GM21528 (cell line): ENCODE results near the gene ABLIM3.

Source experiments
- ATAC-seq: cut with Tn5 transposase; IDR thresholded peaks from one replicate; pipeline ENCODE4 v1.9.1; 2021; ENCODE audit warnings: mild to moderate bottlenecking, moderate library complexity; ENCODE audit not compliant: unreplicated experiment, low FRiP score

ABLIM3 gene

GRCh38 chr5:149277801-149278200 lies 136.5 kb downstream of the ABLIM3 start:
- ATAC-seq = no peak

GRCh38 chr5:149278451-149279210 lies 137.3 kb downstream of the ABLIM3 start:
- ATAC-seq = no peak

- no peak for ATAC-seq
Measured at GRCh38 chr5:149279661-149280060, 138.4 kb downstream of the ABLIM3 start.

- no peak for ATAC-seq
Measured at GRCh38 chr5:149280124-149280523, 138.8 kb downstream of the ABLIM3 start.

- no peak for ATAC-seq
Measured at GRCh38 chr5:149280802-149281201, 139.5 kb downstream of the ABLIM3 start.

- no peak for ATAC-seq
Measured at GRCh38 chr5:149282027-149282965, 141.0 kb downstream of the ABLIM3 start.

GRCh38 chr5:149282966-149283332 lies 141.7 kb downstream of the ABLIM3 start:
- ATAC-seq = no peak

- no peak for ATAC-seq
Measured at GRCh38 chr5:149283626-149284480, 142.6 kb downstream of the ABLIM3 start.

- no peak for ATAC-seq
Measured at GRCh38 chr5:149284501-149284900, 143.2 kb downstream of the ABLIM3 start.

GRCh38 chr5:149285153-149285552 lies 143.9 kb downstream of the ABLIM3 start:
- ATAC-seq = no peak

- ATAC-seq = no peak
Measured at GRCh38 chr5:149288436-149288835, 147.1 kb downstream of the ABLIM3 start.

- ATAC-seq = no peak
Measured at GRCh38 chr5:149289301-149289700, 148.0 kb downstream of the ABLIM3 start.

GRCh38 chr5:149294872-149295829 lies 153.9 kb downstream of the ABLIM3 start:
- no peak for ATAC-seq

- ATAC-seq = no peak
Measured at GRCh38 chr5:149297340-149298025, 156.2 kb downstream of the ABLIM3 start.

GRCh38 chr5:149298163-149298562 lies 156.9 kb downstream of the ABLIM3 start:
- no peak for ATAC-seq

GRCh38 chr5:149298842-149299404 lies 157.6 kb downstream of the ABLIM3 start:
- no peak for ATAC-seq

- ATAC-seq = no peak
Measured at GRCh38 chr5:149299451-149300054, 158.3 kb downstream of the ABLIM3 start.

- ATAC-seq = no peak
Measured at GRCh38 chr5:149300441-149300840, 159.1 kb downstream of the ABLIM3 start.
